Keratinocyte (primary cell): ENCODE results near the gene CNTRL. TPM values are rescaled to one million over a fixed set of nuclear protein-coding genes. Genes with fewer than 3 reads are reported as not detected.

ENCODE experiments used
- DNase-seq: peaks from one replicate; pipeline ENCODE4 v3.0.0-alpha.2; 2011; ENCODE audit warnings: low read depth, missing footprints, low spot score
- FAIRE-seq: peaks from 2 replicates; lab custom pipeline; 2011; peaks lifted over from hg19 to GRCh38; lab: Jason Lieb, UNC
- H2AFZ ChIP-seq: 2 replicates; pipeline ENCODE4 v1.6.0; 2012; ENCODE audit warnings: low read length, control low read depth, inconsistent platforms; ENCODE audit not compliant: control insufficient read depth
- H3K27ac ChIP-seq: 2 replicates; pipeline ENCODE4 v1.5.1; 2011; ENCODE audit warnings: low read length; ENCODE audit not compliant: control insufficient read depth, insufficient read depth
- H3K27me3 ChIP-seq: 3 replicates; pipeline ENCODE4 v1.6.0; 2011; ENCODE audit warnings: low read length; ENCODE audit not compliant: control insufficient read depth, insufficient read depth; ENCODE audit errors: extremely low read depth
- H3K36me3 ChIP-seq, 2 experiments: 2 replicates in 1 of 2; 3 replicates in 1 of 2; pipeline ENCODE4 v1.5.1; 2011; ENCODE audit warnings: low read length in 2 of 2, mild to moderate bottlenecking in 1 of 2; ENCODE audit not compliant: control insufficient read depth in 2 of 2, insufficient read depth in 2 of 2; ENCODE audit errors: extremely low read depth in 1 of 2
- H3K4me1 ChIP-seq: 3 replicates; pipeline ENCODE4 v1.5.1; 2011; ENCODE audit warnings: low read length; ENCODE audit not compliant: control insufficient read depth, insufficient read depth; ENCODE audit errors: extremely low read depth
- H3K4me2 ChIP-seq: 3 replicates; pipeline ENCODE4 v1.6.0; 2011; ENCODE audit warnings: low read depth, low read length; ENCODE audit not compliant: control insufficient read depth, insufficient read depth; ENCODE audit errors: extremely low read depth
- H3K4me3 ChIP-seq, 3 experiments: fragments of 200-600 bp in 1 of 3; sonication (generic) in 1 of 3; 2 replicates in 2 of 3; 3 replicates in 1 of 3; pipeline ENCODE4 v1.5.1; 2011 to 2016; ENCODE audit warnings: low read length in 3 of 3, mild to moderate bottlenecking in 3 of 3, control low read depth in 2 of 3, inconsistent platforms in 1 of 3, low read depth in 1 of 3, mixed read lengths in 1 of 3, mixed run types in 1 of 3, moderate library complexity in 1 of 3; ENCODE audit not compliant: control insufficient read depth in 2 of 3, insufficient read depth in 2 of 3; ENCODE audit errors: extremely low read depth in 1 of 3
- H3K79me2 ChIP-seq: 2 replicates; pipeline ENCODE4 v1.6.0; 2012; ENCODE audit warnings: low read length; ENCODE audit not compliant: control insufficient read depth, insufficient read depth
- H3K9ac ChIP-seq: 3 replicates; pipeline ENCODE4 v1.6.0; 2011; ENCODE audit warnings: low read length; ENCODE audit not compliant: control insufficient read depth, insufficient read depth; ENCODE audit errors: extremely low read depth
- H3K9me1 ChIP-seq: 3 replicates; pipeline ENCODE4 v1.6.0; 2011; ENCODE audit warnings: low read length; ENCODE audit not compliant: control insufficient read depth, insufficient read depth; ENCODE audit errors: extremely low read depth
- H3K9me3 ChIP-seq: 2 replicates; pipeline ENCODE4 v1.5.1; 2012; ENCODE audit warnings: low read depth, low read length; ENCODE audit not compliant: control insufficient read depth
- H4K20me1 ChIP-seq: 3 replicates; pipeline ENCODE4 v1.6.0; 2011; ENCODE audit warnings: low read length; ENCODE audit not compliant: control insufficient read depth, insufficient read depth; ENCODE audit errors: extremely low read depth
- EZH2 ChIP-seq: IDR thresholded peaks from one replicate; pipeline ENCODE4 v1.6.1; 2012; ENCODE audit warnings: inconsistent platforms, mild to moderate bottlenecking, low read length, moderate library complexity
- dilution Hi-C: fragments of 300-500 bp; cut with MboI; formaldehyde crosslinking; loops from one replicate; pipeline ENCODE4 v1.7.0; 2020; ENCODE audit warnings: low sequenced_read_pairs; ENCODE audit not compliant: extremely low pct_ligation_motif_present
- polyA plus RNA-seq, 5 experiments: library from polyadenylated mRNA; depleted of rRNA in 3 of 5; stranded (reverse) in 3 of 5; stranded (forward) in 1 of 5; unstranded in 1 of 5; fragments of >200 nt; gene quantifications; 1 replicate in 1 of 5; 2 replicates in 3 of 5; 3 replicates in 1 of 5; pipeline versions ENCODE4 v1.2.1 to v1.2.3, GENCODE V29; 2011 to 2012; ENCODE audit warnings: missing spikeins in 2 of 5, low read depth in 1 of 5, low replicate concordance in 1 of 5
- TF ChIP-seq, protein P1 (sequence below), 3 experiments: IDR thresholded peaks in 1 of 3; conservative IDR thresholded peaks in 1 of 3; optimal IDR thresholded peaks in 1 of 3; 2 replicates in 2 of 3; 3 replicates in 1 of 3; pipeline versions ENCODE3 to v1.5.1; 2011; ENCODE audit warnings: low read length in 3 of 3, mild to moderate bottlenecking in 3 of 3, moderate library complexity in 2 of 3, control low read depth in 1 of 3, inconsistent platforms in 1 of 3; ENCODE audit not compliant: insufficient read depth in 2 of 3; ENCODE audit errors: extremely low read depth in 1 of 3

Gene CNTRL
- polyA plus RNA-seq, 1 donor (not counting 4 experiments of a cell fraction or from before 2014, with no cell fraction given) = 5.3 TPM

GRCh38 chr9:121105531-121105930 lies 30.8 kb downstream of the CNTRL start:
- TF ChIP-seq, protein P1, sequence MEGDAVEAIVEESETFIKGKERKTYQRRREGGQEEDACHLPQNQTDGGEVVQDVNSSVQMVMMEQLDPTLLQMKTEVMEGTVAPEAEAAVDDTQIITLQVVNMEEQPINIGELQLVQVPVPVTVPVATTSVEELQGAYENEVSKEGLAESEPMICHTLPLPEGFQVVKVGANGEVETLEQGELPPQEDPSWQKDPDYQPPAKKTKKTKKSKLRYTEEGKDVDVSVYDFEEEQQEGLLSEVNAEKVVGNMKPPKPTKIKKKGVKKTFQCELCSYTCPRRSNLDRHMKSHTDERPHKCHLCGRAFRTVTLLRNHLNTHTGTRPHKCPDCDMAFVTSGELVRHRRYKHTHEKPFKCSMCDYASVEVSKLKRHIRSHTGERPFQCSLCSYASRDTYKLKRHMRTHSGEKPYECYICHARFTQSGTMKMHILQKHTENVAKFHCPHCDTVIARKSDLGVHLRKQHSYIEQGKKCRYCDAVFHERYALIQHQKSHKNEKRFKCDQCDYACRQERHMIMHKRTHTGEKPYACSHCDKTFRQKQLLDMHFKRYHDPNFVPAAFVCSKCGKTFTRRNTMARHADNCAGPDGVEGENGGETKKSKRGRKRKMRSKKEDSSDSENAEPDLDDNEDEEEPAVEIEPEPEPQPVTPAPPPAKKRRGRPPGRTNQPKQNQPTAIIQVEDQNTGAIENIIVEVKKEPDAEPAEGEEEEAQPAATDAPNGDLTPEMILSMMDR (optimal IDR thresholded peaks at IDR 0.05 in 1 of 3, IDR thresholded peaks at IDR 0.05 in 1 of 3, conservative IDR thresholded peaks at IDR 0.05 in 1 of 3; ENCODE audit: extremely low read depth in 1 of 3, insufficient read depth in 2 of 3, low read length in 3 of 3) = no peak
- no peak for TF ChIP-seq EZH2
- no peak overlapping the region for H2AFZ ChIP-seq
- no peaks in the 10 kb centered on the region for H3K4me1 ChIP-seq
- no peaks in the 10 kb centered on the region for H3K36me3 ChIP-seq
- H3K4me3 ChIP-seq = no peak overlapping the region
- no peak overlapping the region for H3K27ac ChIP-seq
- H4K20me1 ChIP-seq = no peaks in the 10 kb centered on the region
- H3K27me3 ChIP-seq = no peaks in the 10 kb centered on the region
- H3K9ac ChIP-seq = no peak overlapping the region
- no peak overlapping the region for H3K4me2 ChIP-seq
- DNase-seq = no peak
- H3K79me2 ChIP-seq = no peaks in the 10 kb centered on the region
- H3K9me3 ChIP-seq = no peaks in the 10 kb centered on the region
- dilution Hi-C loops = no loop called here
- no peaks in the 10 kb centered on the region for H3K9me1 ChIP-seq
- no peak for FAIRE-seq

GRCh38 chr9:121107029-121107428 lies 32.3 kb downstream of the CNTRL start:
- H3K4me1 ChIP-seq = no peaks in the 10 kb centered on the region
- H3K27me3 ChIP-seq = no peaks in the 10 kb centered on the region
- H3K9me3 ChIP-seq = no peaks in the 10 kb centered on the region
- dilution Hi-C loops = no loop called here
- H2AFZ ChIP-seq = no peak overlapping the region
- TF ChIP-seq EZH2 = no peak
- TF ChIP-seq, protein P1 (optimal IDR thresholded peaks at IDR 0.05 in 1 of 3, IDR thresholded peaks at IDR 0.05 in 1 of 3, conservative IDR thresholded peaks at IDR 0.05 in 1 of 3; ENCODE audit: extremely low read depth in 1 of 3, insufficient read depth in 2 of 3, low read length in 3 of 3) = peak in 2 of 3 experiments; percentile 51 to 56
- no peak overlapping the region for H3K4me2 ChIP-seq
- H3K9me1 ChIP-seq = no peaks in the 10 kb centered on the region
- FAIRE-seq (no peak), DNase-seq (no peak)
- H3K4me3 ChIP-seq = no peak overlapping the region
- no peaks in the 10 kb centered on the region for H4K20me1 ChIP-seq
- H3K79me2 ChIP-seq = no peaks in the 10 kb centered on the region
- no peak overlapping the region for H3K9ac ChIP-seq
- H3K36me3 ChIP-seq = no peaks in the 10 kb centered on the region
- no peak overlapping the region for H3K27ac ChIP-seq
